ENCODE measurements around the gene STXBP4. TPM values are rescaled to one million over a fixed set of nuclear protein-coding genes. Genes with fewer than 3 reads are reported as not detected.

The STXBP4 gene
- total and polyA plus RNA-seq, 8 donors, result 0.68 to 65.3 (median 6.0) TPM

GRCh38 chr17:55005520-55005919 is 37.0 kb downstream of the STXBP4 start:
- WGBS, 5 donors, result 83 to 95% (median 91%) methylated on average over 1 of the region's 1 CpG
- no peaks in the 10 kb centered on the region for H3K9me3 ChIP-seq
- intact Hi-C loops (cut with DNase I; ENCODE audit: low total_unique reads), result no loop called here
- no peak overlapping the region for H3K27ac ChIP-seq
- DNase-seq, result peak in 1 of 2 donors; percentile 16
- H3K4me3 ChIP-seq, result no peak overlapping the region
- no peaks in the 10 kb centered on the region for H3K27me3 ChIP-seq
- H3K36me3 ChIP-seq, result peaks cover 0 to 35% (median 27%) of the 10 kb centered on the region in 4 donors
- H3K4me1 ChIP-seq, result no peaks in the 10 kb centered on the region
- no peak for TF ChIP-seq POLR2AphosphoS5 (IDR thresholded peaks at IDR 0.05)
- TF ChIP-seq CTCF (IDR thresholded peaks at IDR 0.05), result peak in 4 of 7 experiments; percentile 9 to 17 (median 13)
- TF ChIP-seq POLR2A (IDR thresholded peaks at IDR 0.05), result no peak
- TF ChIP-seq EP300 (IDR thresholded peaks at IDR 0.05), result no peak

GRCh38 chr17:55023626-55024025 is 55.1 kb downstream of the STXBP4 start:
- WGBS, 5 donors, result 0 to 41% (median 5%) methylated on average over 1 of the region's 1 CpG
- Histone ChIP-seq H3K9me3 (no peaks in the 10 kb centered on the region), H3K4me3 (no peak overlapping the region), H3K36me3 (no peaks in the 10 kb centered on the region), H3K27me3 (no peaks in the 10 kb centered on the region), H3K27ac (no peak overlapping the region), H3K4me1 (no peaks in the 10 kb centered on the region)
- DNase-seq, result no peak
- no peak for TF ChIP-seq POLR2A (IDR thresholded peaks at IDR 0.05)
- TF ChIP-seq CTCF (IDR thresholded peaks at IDR 0.05), result no peak
- no peak for TF ChIP-seq POLR2AphosphoS5 (IDR thresholded peaks at IDR 0.05)
- intact Hi-C loops (cut with DNase I; ENCODE audit: low total_unique reads), result no loop called here

GRCh38 chr17:55037828-55038227 is 69.3 kb downstream of the STXBP4 start:
- TF ChIP-seq POLR2A (IDR thresholded peaks at IDR 0.05) (no peak), EP300 (IDR thresholded peaks at IDR 0.05) (no peak), POLR2AphosphoS5 (IDR thresholded peaks at IDR 0.05) (no peak), CTCF (IDR thresholded peaks at IDR 0.05) (no peak)
- 0 to 37% (median 0%) methylated on average over 1 of the region's 1 CpG for WGBS, 5 donors

GRCh38 chr17:55038291-55038690 is 69.7 kb downstream of the STXBP4 start:
- H3K27me3 ChIP-seq, result no peaks in the 10 kb centered on the region
- intact Hi-C loops (cut with DNase I; ENCODE audit: low total_unique reads), result no loop called here

More at GRCh38 chr17:55037828-55038227, 69.3 kb downstream of the STXBP4 start:
- no peak overlapping the region for H3K4me3 ChIP-seq
- DNase-seq, result peak in 1 of 2 donors; percentile 3
- H3K4me1 ChIP-seq, result no peaks in the 10 kb centered on the region
- no peaks in the 10 kb centered on the region for H3K27me3 ChIP-seq
- intact Hi-C loops (cut with DNase I; ENCODE audit: low total_unique reads), result no loop called here
- no peak overlapping the region for H3K27ac ChIP-seq
- peaks cover 0 to 7% (median 2%) of the 10 kb centered on the region in 4 donors for H3K36me3 ChIP-seq
- no peaks in the 10 kb centered on the region for H3K9me3 ChIP-seq

More at GRCh38 chr17:55038291-55038690, 69.7 kb downstream of the STXBP4 start:
- peaks cover 0 to 3% (median 0%) of the 10 kb centered on the region in 4 donors for H3K36me3 ChIP-seq
- H3K4me3 ChIP-seq, result no peak overlapping the region
- DNase-seq, result no peak
- no peak for TF ChIP-seq EP300 (IDR thresholded peaks at IDR 0.05)
- no peak for TF ChIP-seq POLR2A (IDR thresholded peaks at IDR 0.05)
- TF ChIP-seq CTCF (IDR thresholded peaks at IDR 0.05), result no peak
- no peak for TF ChIP-seq POLR2AphosphoS5 (IDR thresholded peaks at IDR 0.05)
- H3K4me1 ChIP-seq, result no peaks in the 10 kb centered on the region
- H3K9me3 ChIP-seq, result no peaks in the 10 kb centered on the region
- 90 to 100% (median 97%) methylated on average over 1 of the region's 1 CpG for WGBS, 5 donors
- no peak overlapping the region for H3K27ac ChIP-seq
